ENCODE measurements around the gene ALK.
A peak's percentile ranks its signal among the peaks of the same experiment; 100 is the strongest.

Gene ALK

GRCh38 chr2:29940706-29941105 lies 19.3 kb upstream of the ALK start:
- no peak for TF ChIP-seq FOXP2 (optimal IDR thresholded peaks at IDR 0.05; ENCODE audit: borderline replicate concordance, extremely low read depth, extremely low read length, insufficient read depth)
- no peak for TF ChIP-seq POLR2AphosphoS5 (IDR thresholded peaks at IDR 0.05; ENCODE audit: low read depth, low read length)
- no peak for TF ChIP-seq TAF1 (IDR thresholded peaks at IDR 0.05; ENCODE audit: borderline replicate concordance, insufficient read depth, low read length)
- TF ChIP-seq REST (IDR thresholded peaks at IDR 0.05; ENCODE audit: insufficient read depth in 1 of 2, low read depth in 2 of 2, low read length in 2 of 2), result no peak
- no peak for TF ChIP-seq SIN3A (IDR thresholded peaks at IDR 0.05; ENCODE audit: borderline replicate concordance, insufficient read depth, low read length)

- TF ChIP-seq REST (IDR thresholded peaks at IDR 0.05; ENCODE audit: insufficient read depth in 1 of 2, low read depth in 2 of 2, low read length in 2 of 2) (no peak), POLR2AphosphoS5 (IDR thresholded peaks at IDR 0.05; ENCODE audit: low read depth, low read length) (no peak), SIN3A (IDR thresholded peaks at IDR 0.05; ENCODE audit: borderline replicate concordance, insufficient read depth, low read length) (no peak)
These were observed 14.6 kb upstream of the ALK start for GRCh38 chr2:29936020-29936419.

DNA sequence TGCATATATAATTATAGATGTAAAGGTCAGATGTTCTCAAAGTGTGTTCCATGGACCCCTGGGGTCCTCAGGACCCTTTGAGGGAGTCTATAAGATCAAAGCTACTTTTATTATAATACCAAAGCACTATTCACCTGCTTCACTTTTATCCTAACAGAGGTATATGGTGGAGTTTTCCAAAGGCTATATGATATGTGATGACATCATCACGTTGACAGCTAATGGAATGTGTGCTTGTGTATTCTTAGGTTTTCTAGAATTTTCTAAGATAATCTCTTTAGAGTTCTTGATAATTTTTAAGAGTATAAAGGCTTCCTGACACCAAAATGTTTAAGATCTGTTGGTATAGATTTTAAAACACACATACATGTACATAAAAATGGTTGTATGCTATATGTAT lies 10.4 kb upstream of the ALK start:
- TF ChIP-seq REST (IDR thresholded peaks at IDR 0.05; ENCODE audit: insufficient read depth in 1 of 2, low read depth in 2 of 2, low read length in 2 of 2), result no peak
- TF ChIP-seq TAF1 (IDR thresholded peaks at IDR 0.05; ENCODE audit: borderline replicate concordance, insufficient read depth, low read length), result no peak
- no peak for TF ChIP-seq SIN3A (IDR thresholded peaks at IDR 0.05; ENCODE audit: borderline replicate concordance, insufficient read depth, low read length)
- TF ChIP-seq POLR2AphosphoS5 (IDR thresholded peaks at IDR 0.05; ENCODE audit: low read depth, low read length), result no peak
- TF ChIP-seq FOXP2 (optimal IDR thresholded peaks at IDR 0.05; ENCODE audit: borderline replicate concordance, extremely low read depth, extremely low read length, insufficient read depth), result no peak

DNA sequence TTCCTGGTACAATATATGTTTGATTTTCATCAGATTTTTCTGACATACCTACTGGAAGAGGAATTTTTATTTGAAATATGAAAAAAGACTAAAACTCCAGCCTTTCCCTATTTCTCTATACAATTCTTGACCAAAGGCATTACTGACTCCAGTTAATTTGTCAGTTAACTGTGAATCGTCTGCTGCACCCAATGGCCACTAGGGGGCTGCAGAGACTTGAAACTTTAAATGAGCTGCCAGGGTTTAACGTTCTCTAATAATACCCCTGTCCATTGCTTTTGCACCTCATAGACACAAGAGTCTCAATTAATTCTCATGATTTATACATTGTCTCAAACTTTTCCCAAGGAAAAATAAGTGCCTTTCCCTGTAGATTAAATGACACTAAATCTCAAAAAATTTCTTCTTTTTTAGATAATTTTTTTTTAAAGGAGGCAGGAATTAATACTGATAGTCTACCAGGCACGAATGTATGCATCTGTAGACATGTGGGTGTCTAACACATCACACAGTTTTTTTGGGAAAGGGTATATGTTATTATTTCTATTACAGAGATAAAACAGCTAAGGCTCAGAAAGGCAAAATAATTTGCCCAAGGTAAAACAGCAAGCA lies 1.8 kb upstream of the ALK start:
- TF ChIP-seq FOXP2 (optimal IDR thresholded peaks at IDR 0.05; ENCODE audit: borderline replicate concordance, extremely low read depth, extremely low read length, insufficient read depth), result no peak
- 0 out of 4 replicates have a peak, but pooled peaks of 1 of the 2 experiments have one; percentile 30 for TF ChIP-seq REST (IDR thresholded peaks at IDR 0.05; ENCODE audit: insufficient read depth in 1 of 2, low read depth in 2 of 2, low read length in 2 of 2)
- no peak for TF ChIP-seq POLR2AphosphoS5 (IDR thresholded peaks at IDR 0.05; ENCODE audit: low read depth, low read length)

GRCh38 chr2:29922605-29923004 lies 1.2 kb upstream of the ALK start:
- TF ChIP-seq REST (IDR thresholded peaks at IDR 0.05; ENCODE audit: insufficient read depth in 1 of 2, low read depth in 2 of 2, low read length in 2 of 2), result no peak
- no peak for TF ChIP-seq SIN3A (IDR thresholded peaks at IDR 0.05; ENCODE audit: borderline replicate concordance, insufficient read depth, low read length)
- no peak for TF ChIP-seq FOXP2 (optimal IDR thresholded peaks at IDR 0.05; ENCODE audit: borderline replicate concordance, extremely low read depth, extremely low read length, insufficient read depth)
- TF ChIP-seq POLR2AphosphoS5 (IDR thresholded peaks at IDR 0.05; ENCODE audit: low read depth, low read length), result no peak
- no peak for TF ChIP-seq TAF1 (IDR thresholded peaks at IDR 0.05; ENCODE audit: borderline replicate concordance, insufficient read depth, low read length)
